Measurements from ENCODE around the gene KNTC1.
"Not testable (repeated sequence)": the region's sequence is repeated elsewhere in the genome, so short reads cannot be mapped to it uniquely, and the experiment has no call there.

KNTC1 gene

DNA sequence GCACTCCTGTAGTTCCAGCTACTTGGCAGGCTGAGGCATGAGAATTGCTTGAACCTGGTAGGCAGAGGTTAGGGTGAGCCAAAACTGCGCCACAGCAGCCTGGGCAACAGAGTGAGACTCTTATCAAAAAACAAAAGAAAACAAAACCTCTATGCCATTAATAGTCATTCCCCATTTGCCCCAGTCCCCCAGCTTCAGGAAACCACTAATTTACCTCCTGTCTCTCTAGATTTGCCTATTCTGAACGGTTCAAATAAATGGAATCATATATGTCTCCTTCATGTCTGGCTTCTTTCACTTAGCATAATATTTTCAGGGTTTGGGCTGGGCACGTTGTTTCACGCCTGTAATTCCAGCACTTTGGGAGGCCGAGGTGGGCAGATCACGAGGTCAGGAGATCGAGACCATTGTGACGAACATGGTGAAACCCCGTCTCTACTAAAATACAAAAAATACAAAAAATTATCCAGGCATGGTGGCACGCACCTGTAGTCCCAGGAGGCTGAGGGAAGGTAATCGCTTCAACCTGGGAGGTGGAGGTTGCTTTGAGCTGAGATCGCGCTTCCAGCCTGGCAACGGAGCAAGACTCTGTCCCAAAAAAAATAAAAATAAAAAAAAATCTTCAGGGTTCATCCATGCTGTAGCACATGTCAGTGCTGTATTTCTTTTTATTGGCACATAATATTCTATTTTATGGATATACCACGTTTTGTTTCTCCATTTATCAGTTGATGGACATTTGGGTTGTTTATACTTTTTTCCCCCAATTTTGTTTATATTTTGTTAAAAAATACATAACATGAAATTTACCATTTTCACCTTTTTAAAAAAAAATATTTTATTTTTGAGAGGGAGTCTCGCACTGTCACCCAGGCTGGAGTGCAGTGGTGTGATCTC lies 31.9 kb downstream of the KNTC1 start:
- no peak for DNase-seq (ENCODE audit: low read depth in 3 of 3)

DNA sequence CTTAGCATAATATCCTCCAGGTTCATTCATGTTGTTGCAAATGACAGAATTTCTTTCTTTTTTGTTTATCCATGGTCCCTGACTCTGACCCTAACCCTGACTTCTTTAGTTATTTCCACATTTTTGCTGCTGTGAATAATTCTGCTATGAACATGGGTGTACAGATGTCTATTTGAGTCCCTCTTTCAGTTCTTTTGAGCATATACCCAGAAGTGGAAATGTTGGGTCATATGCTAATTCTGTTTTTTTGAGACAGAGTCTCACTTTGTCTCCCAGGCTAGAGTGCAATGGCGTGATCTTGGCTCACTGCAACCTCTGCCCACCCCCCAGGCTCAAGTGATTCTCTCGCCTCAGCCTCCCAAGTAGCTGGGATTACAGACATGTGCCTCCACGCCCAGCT lies 33.1 kb downstream of the KNTC1 start:
- DNase-seq (ENCODE audit: low read depth in 3 of 3) = no peak

DNA sequence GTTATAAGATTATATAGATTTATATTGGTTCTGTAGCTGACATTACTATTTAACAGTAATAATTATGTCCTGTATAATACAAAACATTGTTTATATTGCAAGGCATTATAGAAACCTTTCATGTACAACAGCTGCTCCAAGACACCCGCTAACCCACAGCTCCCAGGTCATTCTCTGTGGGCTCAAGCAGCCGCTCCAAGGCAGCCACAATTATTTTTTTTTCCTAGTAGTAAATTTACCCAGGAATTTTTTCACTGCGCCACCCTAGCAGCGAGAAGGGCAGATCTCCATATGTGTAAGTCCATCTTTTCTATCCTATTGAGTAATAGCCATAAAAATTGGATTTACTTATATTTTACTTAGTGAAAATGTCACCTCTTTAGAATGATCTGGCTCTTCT lies 36.3 kb downstream of the KNTC1 start:
- no peak for DNase-seq (ENCODE audit: low read depth in 3 of 3)

DNA sequence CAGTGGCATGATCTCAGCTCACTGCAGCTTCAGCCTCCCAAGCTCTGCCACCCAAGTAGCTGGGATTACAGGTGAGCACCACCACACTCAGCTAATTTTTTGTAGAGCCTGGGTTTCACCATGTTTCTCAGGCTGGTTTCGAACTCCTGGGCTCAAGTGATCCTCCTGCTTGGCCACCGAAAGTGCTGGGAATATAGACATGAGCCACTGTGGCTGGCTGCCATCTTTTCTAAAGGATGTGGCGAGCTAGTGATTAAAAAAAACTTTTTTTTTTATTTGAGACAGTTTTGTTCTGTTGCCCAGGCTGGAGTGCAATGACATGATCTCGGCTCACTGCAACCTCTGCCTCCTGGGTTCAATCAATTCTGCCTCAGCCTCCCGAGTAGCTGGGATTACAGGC lies 39.8 kb downstream of the KNTC1 start:
- not testable (repeated sequence) for DNase-seq (ENCODE audit: low read depth in 3 of 3)

DNA sequence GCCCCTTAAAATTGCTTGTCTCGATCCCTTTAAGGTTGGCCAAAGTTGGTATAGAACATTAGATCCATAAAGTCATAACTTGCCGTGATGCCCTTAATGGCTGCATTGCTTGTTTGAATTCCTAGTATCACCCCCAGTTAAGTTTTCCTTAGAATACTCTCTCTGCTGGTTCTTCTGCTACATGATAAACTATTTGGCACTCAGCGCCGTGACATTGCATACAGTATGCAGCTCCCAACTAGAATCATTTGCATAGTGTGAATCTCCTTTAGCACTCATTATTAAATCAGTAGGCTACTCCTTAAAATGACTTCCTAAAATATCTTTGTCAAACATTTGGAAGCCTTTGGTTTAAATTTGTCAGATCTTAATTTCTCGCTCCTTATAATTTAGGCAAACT lies 42.2 kb downstream of the KNTC1 start:
- DNase-seq (ENCODE audit: low read depth in 3 of 3) = no peak

DNA sequence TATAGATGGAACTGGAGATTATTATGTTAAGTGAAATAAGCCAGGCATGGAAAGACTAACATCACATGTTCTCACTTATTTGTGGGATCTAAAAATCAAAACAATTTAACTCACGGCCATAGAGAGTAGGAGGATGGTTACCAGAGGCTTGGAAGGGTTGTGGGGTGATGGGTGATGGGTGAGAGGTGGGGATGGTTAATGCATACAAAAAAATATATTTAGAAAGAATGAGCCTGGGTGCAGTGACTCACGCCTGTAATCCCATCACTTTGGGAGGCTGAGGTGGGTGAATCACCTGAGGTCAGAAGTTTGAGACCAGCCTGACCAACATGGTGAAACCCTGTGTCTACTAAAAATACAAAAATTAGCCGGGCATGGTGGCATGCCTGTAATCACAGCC lies 43.0 kb downstream of the KNTC1 start:
- DNase-seq (ENCODE audit: low read depth in 3 of 3) = not testable (repeated sequence)

DNA sequence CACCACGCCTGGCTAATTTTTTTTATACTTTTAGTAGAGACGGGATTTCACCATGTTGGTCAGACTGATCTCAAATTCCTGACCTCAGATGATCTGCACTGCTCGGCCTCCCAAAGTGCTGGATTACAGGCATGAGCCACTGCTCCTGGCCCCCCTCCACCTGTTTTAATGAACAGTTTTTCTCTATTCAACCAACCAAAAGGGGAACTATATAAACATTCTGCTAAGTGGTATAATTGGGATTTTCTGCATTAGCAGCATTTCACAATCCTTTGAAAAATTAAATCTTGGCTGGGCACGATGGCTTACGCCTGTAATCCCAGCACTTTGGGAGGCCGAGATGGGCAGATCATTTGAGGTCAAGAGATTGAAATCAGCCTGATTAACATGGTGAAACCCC lies 44.8 kb downstream of the KNTC1 start:
- no peak for DNase-seq (ENCODE audit: low read depth in 3 of 3)

DNA sequence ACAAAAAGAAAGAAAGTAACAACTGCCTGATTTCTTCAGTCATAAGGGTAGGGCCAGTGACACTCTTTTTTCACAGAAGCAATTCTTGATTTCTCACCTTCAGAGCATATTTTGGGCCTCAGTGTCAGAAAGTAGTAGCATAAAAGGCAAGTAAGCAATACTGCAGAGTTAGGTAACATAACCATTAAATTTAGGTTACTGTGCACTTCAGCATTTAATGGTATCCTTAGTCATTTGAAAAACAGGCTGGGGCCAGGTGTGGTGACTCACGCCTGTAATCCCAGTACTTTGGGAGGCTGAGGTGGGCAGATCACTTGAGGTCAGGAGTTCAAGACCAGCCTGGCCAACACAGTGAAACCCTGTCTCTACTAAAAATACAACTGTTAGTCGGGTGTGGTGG lies 56.2 kb downstream of the KNTC1 start:
- DNase-seq (ENCODE audit: low read depth in 3 of 3) = not testable (repeated sequence)

DNA sequence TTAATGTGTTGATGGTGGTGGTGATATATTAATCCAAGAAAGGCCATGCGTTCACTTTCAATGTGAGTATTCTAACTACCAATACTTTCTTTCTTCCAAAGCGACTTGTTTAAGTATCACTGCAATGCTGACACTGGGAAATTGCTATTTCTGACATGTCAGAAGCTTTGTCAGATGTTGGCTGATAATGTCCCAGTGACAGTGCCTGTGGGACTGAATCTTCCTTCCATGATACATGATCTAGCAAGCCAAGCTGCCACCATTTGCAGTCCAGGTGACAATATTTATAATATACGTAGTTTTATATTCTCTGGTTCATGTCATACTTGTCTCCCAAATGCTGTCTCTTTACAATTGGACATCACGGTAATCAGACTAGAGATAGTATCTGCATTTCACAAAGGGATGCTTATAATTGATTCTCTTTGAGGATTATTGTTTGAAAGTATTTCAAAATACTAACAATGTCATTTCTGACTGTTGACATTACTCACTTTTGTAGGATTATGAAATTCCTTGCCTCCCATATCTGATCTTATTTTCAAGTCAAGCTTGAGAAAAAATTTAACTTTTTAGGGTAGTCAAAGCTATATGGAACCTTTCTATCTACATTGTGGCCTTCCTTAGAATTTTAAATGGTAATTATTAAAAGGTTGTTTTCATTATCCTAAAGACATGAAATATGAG lies 57.3 kb downstream of the KNTC1 start:
- DNase-seq (ENCODE audit: low read depth in 3 of 3) = no peak

DNA sequence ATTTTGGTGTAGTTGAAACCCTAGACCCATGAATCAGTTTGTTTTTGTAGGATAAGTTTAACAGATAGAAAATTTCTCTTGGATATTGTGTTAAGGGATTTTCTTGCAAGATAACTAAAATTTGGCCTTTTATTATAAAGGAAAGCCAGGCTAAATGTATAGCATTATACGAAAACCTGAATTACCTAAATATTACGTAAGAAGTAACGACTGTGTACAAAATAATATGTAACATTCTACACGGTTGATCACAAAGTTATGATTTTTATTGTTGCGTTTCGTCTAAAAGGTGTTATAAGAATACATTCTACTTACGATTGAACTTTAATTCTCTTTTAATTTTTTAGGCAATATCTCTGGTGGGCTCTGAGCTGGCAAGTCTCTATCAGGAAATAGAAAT lies 63.9 kb downstream of the KNTC1 start:
- DNase-seq (ENCODE audit: low read depth in 3 of 3) = no peak

DNA sequence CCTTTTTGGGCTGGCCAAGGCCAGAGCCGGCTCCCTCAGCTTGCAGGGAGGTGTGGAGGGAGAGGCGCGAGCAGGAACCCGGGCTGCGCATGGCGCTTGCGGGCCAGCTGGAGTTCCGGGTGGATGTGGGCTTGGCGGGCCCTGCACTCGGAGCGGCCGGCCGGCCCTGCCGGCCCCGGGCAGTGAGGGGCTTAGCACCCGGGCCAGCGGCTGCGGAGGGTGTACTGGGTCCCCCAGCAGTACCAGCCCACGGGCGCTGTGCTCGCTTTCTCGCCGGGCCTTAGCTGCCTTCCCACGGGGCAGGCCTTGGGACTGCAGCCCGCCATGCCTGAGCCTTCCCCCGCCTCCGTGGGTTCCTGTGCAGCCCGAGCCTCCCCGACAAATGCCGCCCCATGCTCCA lies 64.9 kb downstream of the KNTC1 start:
- DNase-seq (ENCODE audit: low read depth in 3 of 3) = not testable (repeated sequence)

DNA sequence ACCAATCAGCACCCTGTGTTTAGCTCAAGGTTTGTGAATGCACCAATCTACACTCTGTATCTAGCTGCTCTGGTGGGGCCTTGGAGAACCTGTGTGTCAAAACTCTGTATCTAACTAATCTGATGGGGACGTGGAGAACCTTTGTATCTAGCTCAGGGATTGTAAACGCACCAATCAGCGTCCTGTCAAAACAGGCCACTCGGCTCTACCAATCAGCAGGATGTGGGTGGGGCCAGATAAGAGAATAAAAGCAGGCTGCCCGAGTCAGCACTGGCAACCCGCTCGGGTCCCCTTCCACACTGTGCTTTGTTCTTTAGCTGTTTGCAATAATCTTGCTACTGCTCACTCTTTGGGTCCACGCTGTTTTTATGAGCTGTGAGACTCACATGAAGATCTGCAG lies 65.5 kb downstream of the KNTC1 start:
- not testable (repeated sequence) for DNase-seq (ENCODE audit: low read depth in 3 of 3)

DNA sequence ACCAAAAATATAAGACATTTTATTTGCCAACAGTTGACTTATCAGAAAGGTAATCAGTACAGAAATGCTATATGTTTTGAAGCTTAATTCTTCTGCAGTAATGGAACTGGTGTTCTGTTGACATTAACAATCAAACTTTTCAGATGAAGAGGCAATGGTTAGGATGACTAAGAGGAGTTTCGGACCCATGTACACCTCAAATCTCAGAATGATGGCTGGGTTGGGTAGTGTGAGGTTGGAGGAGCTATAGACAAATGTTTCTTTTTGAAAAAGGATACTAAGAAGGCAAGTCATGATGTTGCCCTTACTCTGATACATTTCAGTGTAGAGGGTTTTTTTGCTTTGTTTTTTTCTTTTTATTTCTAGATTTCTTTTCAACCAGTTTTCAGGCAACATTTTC lies 66.9 kb downstream of the KNTC1 start:
- DNase-seq (ENCODE audit: low read depth in 3 of 3) = no peak

DNA sequence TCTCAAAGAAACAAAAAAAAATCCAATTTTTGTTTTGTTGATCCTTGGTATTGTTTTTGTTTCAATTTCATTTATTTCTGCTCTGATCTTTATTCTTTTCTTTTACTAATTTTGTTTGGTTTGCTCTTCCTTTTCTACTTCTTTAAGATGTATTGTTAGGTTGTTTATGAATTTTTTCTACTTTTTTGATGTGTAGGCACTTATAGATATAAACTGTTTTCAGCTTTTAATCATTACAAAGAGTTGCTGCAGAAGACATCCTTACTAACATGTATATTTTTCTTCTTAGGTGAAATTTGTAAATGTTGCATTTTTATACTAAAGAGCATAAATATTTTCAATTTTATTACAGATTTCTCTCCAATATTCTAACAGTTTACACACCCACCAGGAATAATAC lies 69.8 kb downstream of the KNTC1 start:
- no peak for DNase-seq (ENCODE audit: low read depth in 3 of 3)

DNA sequence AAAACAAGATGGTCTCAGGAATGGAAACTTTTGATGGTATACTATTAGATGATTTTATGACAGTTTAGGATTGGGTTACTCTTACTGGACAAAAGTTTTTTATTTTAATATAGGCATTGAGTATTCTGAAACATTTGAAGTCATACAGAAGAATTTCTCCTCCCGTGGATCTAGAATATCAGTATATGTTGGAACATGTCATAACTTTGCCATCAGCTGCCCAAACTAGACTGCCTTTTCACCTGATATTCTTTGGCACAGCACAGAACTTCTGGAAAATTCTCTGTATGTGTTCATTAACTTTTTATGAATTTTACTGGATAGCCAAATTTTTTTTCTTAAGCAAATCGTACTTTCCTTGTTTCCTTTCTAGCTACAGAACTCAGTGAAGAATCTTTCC lies 75.4 kb downstream of the KNTC1 start:
- DNase-seq (ENCODE audit: low read depth in 3 of 3) = no peak

DNA sequence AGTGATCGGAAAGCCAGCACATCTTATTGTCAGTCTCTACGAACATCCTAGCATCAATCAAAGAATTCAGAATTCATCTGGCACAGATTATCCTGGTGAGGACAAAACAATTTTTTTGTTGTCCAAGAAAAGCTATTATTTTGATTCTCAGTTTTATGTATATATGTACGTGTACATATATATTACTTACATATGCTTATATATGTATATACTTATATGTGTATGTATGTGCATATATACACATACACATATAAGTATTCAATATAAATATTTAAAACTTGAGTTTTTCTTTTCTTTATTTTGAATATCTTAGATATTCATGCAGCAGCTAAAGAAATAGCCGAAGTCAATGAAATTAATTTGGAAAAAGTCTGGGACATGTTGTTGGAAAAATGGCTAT lies 77.9 kb downstream of the KNTC1 start:
- DNase-seq (ENCODE audit: low read depth in 3 of 3) = no peak

DNA sequence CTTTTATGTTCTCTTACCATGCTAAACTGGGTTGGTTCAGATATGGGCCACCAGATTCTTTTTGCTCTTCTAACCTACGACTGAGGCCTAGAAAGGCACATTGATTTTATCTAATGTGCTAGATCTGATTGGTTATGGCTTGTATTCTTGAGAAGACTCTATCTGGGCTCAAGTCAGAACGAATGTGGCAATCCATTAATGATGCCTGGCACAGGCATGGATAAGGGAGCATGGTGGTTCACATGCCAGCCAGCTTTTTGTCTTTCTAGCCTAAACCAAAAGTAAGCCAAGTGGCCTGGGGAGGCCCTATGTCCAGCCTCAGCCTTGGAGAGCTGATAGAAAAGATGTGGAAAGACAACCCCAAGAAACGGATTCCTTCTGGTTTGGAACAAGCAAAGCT lies 82.7 kb downstream of the KNTC1 start:
- no peak for DNase-seq (ENCODE audit: low read depth in 3 of 3)

DNA sequence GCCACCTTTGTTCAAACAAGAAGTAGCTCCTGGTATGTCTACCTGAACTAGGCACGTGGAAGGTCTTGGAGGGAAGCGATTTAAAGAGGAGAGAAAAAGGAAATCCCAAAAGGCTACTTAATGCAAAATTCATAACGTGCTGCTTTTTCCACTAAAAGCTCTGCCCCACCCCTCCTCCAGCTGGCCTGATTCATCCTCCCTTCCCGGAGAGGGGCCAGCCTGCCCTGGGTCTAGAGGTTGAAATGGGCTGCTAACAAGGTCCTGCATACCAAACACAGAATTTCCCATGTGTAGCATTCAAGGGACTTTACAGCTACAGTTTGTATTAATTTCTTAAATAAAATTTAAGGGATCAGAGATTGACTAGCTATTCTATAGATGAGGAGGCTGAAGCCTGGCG lies 83.2 kb downstream of the KNTC1 start:
- no peak for DNase-seq (ENCODE audit: low read depth in 3 of 3)

DNA sequence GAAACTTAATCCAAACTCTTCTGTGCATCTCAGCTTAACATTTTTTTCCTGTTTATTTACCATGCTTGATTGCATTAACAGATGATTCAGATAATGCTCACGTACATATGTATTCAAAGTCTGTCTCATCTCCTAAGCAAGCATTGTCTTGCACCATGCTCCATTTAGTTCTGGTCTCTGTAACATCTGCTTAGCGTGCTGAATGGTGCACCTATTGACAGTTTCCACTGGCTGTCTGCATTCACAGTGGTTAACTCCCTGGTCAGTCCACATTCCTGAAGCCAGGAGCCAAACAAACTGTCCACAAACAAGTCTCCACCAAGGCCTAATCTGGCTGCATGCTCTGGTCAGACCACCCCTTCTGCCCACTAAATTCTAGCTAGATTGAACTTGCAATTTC lies 83.9 kb downstream of the KNTC1 start:
- no peak for DNase-seq (ENCODE audit: low read depth in 3 of 3)

DNA sequence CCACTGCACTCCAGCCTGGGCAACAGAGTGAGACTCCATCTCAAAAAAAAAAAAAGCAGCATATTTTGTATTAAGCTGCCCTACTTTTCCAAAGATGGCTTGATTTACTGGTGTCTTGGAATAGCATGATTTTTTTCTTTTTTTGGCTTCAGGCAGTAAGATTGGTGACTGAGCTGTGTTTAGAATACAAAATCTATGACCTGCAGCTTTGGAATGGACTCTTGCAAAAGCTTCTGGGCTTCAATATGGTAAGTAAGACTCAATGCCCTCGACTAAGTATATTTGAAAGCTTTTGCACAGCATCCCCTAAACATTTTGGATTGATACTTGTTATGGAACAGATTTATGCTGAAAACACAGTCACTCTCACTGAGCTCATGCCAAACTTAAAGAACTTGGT lies 87.8 kb downstream of the KNTC1 start:
- no peak for DNase-seq (ENCODE audit: low read depth in 3 of 3)

DNA sequence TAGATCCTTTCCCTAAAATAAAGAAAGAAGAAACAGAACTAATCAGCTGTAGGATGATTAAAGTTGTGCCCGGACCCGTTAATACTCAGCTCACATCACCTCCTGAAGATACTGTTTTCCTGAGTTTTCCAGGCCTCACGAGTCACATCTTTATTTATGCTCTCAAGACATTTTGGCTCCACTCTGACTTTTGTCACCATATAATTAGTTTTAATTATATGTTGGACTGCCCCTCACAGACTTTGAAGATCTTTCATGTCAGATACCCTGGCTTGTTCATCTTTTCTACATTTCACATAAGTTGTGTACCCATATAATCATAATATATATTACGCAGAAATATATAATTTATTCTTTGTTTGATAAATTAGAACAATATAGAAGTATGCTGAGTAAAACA lies 88.7 kb downstream of the KNTC1 start:
- DNase-seq (ENCODE audit: low read depth in 3 of 3) = no peak

DNA sequence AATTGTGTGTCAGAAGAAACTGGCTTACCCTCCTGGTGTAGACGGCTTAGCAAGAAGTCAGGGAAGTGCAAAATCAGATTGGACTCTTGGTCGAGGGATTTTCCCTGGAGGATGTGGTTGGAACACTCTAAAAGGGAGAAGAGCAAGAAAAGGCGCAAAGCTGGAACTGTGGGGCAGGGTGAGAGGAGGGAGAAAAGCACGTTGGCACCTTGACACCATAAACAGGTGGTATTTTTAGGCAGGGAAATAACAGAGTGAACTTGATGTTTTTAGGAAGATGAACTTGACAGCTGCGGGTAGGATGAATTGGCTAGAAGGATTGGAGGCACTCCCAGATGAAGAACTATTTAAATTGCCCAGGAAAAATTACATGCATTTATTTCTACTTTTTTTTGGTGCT lies 108.4 kb downstream of the KNTC1 start:
- DNase-seq (ENCODE audit: low read depth in 3 of 3) = no peak

DNA sequence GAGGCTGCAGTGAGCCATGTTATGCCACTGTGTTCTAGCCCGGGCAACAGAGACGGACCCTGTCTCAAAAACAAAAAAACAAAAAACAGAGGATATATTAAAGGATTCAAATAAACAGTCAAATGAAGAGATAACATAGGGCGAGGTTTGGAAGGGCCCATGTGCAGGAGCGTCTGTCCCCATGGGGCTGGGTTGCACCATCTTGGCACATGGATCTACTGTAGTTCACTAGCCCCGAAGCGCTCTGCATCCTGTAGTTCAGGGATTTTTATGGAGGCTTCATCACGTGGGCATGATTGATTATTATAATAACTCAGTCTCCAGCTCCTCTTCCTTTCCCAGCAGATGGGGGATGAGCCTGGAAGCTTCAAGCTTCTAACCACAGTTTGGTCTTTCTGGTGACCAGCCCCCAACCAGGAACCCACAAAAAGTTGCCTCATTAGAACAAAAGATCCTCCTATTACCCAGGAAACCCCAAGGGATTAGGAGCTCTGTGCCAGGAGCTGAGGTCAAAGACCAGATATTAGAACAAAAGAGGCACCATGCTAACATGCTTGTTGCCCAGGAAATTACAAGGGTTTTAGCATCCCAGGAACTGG lies 116.3 kb downstream of the KNTC1 start:
- DNase-seq (ENCODE audit: low read depth in 3 of 3) = no peak
